K562 (cell line): Measurements from ENCODE around the gene SLC25A33. TPM values are rescaled to one million over a fixed set of nuclear protein-coding genes. Genes with fewer than 3 reads are reported as not detected.

Source experiments
- ATAC-seq: fragments of 200-7000 bp; cut with Tn5 transposase; 3 replicates; pipeline ENCODE4 v1.9.1; 2020; ENCODE audit warnings: moderate library complexity
- BruUV-seq: library from RNA; stranded (reverse); fragments of 400-500 nt; replicated peaks from 2 replicates; lab custom pipeline; 2021; lab: Mats Ljungman, UMichigan
- CTCF ChIA-PET: fragments of 300-600 bp; formaldehyde crosslinking; extraction: SDS; loops from one replicate; lab custom pipeline; 2021; ENCODE audit warnings: low intra/inter-chr PET ratio; lab: Yijun Ruan, JAX
- POLR2A ChIA-PET: fragments of 300-600, 350-650 bp; sonication (Branson Sonifier 250); formaldehyde crosslinking; extraction: SDS; loops from one replicate; lab custom pipeline; 2021; ENCODE audit warnings: antibody characterized with exemption, inconsistent platforms; lab: Yijun Ruan, JAX
- DNase-seq, 4 experiments: peaks; one replicate each; pipeline versions ENCODE4 v3.0.0 to v3.0.0-alpha.2; 2011 to 2018; ENCODE audit warnings: low spot score in 3 of 4, mixed read lengths in 3 of 4; ENCODE audit errors: extremely low read depth in 1 of 4
- FAIRE-seq: peaks from 2 replicates; lab custom pipeline; 2011; peaks lifted over from hg19 to GRCh38; lab: Jason Lieb, UNC
- H2AFZ ChIP-seq: 2 replicates; pipeline ENCODE4 v1.6.0; 2011; ENCODE audit warnings: low read depth, low read length, control low read depth, inconsistent platforms
- H3K27ac ChIP-seq: fragments of 200-600 bp; 3 replicates; pipeline ENCODE4 v1.8.0; 2011; ENCODE audit warnings: low read depth, mild to moderate bottlenecking, control low read depth, inconsistent platforms, low read length, moderate library complexity, mixed read lengths; ENCODE audit errors: extremely low read depth
- H3K27me3 ChIP-seq, 2 experiments: fragments of 300-600 bp in 1 of 2; 2 replicates in 1 of 2; 3 replicates in 1 of 2; pipeline versions ENCODE4 v1.6.0 to v1.8.0; 2011; ENCODE audit warnings: inconsistent platforms in 2 of 2, low read length in 2 of 2, mild to moderate bottlenecking in 1 of 2, mixed read lengths in 1 of 2, moderate library complexity in 1 of 2; ENCODE audit not compliant: control insufficient read depth in 2 of 2, insufficient read depth in 2 of 2
- H3K36me3 ChIP-seq: fragments of 300-600 bp; 3 replicates; pipeline ENCODE4 v1.8.0; 2011; ENCODE audit warnings: mild to moderate bottlenecking, low read length, inconsistent platforms; ENCODE audit not compliant: control insufficient read depth, insufficient read depth
- H3K4me1 ChIP-seq, 2 experiments: fragments of 200-600 bp in 1 of 2; replicated peaks in 1 of 2; 2 replicates in 1 of 2; 3 replicates in 1 of 2; pipeline versions ENCODE4 v1.5.1 to v1.8.0; 2011; ENCODE audit warnings: inconsistent platforms in 2 of 2, low read length in 2 of 2, mild to moderate bottlenecking in 1 of 2, mixed read lengths in 1 of 2, moderate library complexity in 1 of 2; ENCODE audit not compliant: control insufficient read depth in 2 of 2, insufficient read depth in 2 of 2
- H3K4me2 ChIP-seq: 2 replicates; pipeline ENCODE4 v1.6.1; 2011; ENCODE audit warnings: low read length, control low read depth, inconsistent platforms, mixed read lengths; ENCODE audit not compliant: insufficient read depth
- H3K4me3 ChIP-seq: fragments of 200-600 bp; sonication (generic), shearing (Covaris generic); 2 replicates; pipeline ENCODE4 v1.5.1; 2016; ENCODE audit warnings: control low read depth, inconsistent platforms
- H3K79me2 ChIP-seq: fragments of 200-600 bp; 3 replicates; pipeline ENCODE4 v1.8.0; 2011; ENCODE audit warnings: low read length, inconsistent platforms; ENCODE audit not compliant: control insufficient read depth, insufficient read depth
- H3K9ac ChIP-seq, 2 experiments: 2 replicates each; pipeline versions ENCODE4 v1.6.0 to v1.6.1; 2011; ENCODE audit warnings: low read depth in 2 of 2, low read length in 2 of 2, control low read depth in 1 of 2, inconsistent platforms in 1 of 2, mild to moderate bottlenecking in 1 of 2, mixed read lengths in 1 of 2; ENCODE audit not compliant: insufficient read depth in 1 of 2
- H3K9me1 ChIP-seq: one replicate; pipeline ENCODE4 v1.6.0; 2011; ENCODE audit warnings: inconsistent platforms, mild to moderate bottlenecking, low read length, moderate library complexity; ENCODE audit not compliant: control insufficient read depth, insufficient read depth
- H3K9me3 ChIP-seq: replicated peaks from 2 replicates; pipeline ENCODE4 v1.5.1; 2011; ENCODE audit warnings: low read depth, low read length, inconsistent platforms; ENCODE audit not compliant: control insufficient read depth, insufficient read depth
- H4K20me1 ChIP-seq: replicated peaks from 2 replicates; pipeline ENCODE4 v1.6.1; 2011; ENCODE audit warnings: low read length, inconsistent platforms, mixed read lengths; ENCODE audit not compliant: control insufficient read depth, insufficient read depth
- FOXP1 ChIP-seq: sonication (generic); formaldehyde crosslinking; IDR thresholded peaks from 2 replicates; pipeline ENCODE4 v1.8.0; 2022; ENCODE audit warnings: mild to moderate bottlenecking, missing genetic modification reagents
- JUND ChIP-seq, 2 experiments: IDR thresholded peaks; 2 replicates in 1 of 2; 3 replicates in 1 of 2; pipeline ENCODE4 v1.6.1; 2011; ENCODE audit warnings: borderline replicate concordance in 2 of 2, low read depth in 2 of 2, low read length in 2 of 2, improper control_type of control experiment in 1 of 2, missing biosample characterization in 1 of 2, missing genetic modification characterization in 1 of 2, missing genetic modification reagents in 1 of 2
- SIN3B ChIP-seq: fragments of 450-650 bp; IDR thresholded peaks from 2 replicates; pipeline ENCODE4 v1.6.1; 2017; ENCODE audit warnings: low read depth, mild to moderate bottlenecking, moderate library complexity
- SMAD2 ChIP-seq: fragments of 150-350 bp; IDR thresholded peaks from 2 replicates; pipeline ENCODE4 v1.6.1; 2014; ENCODE audit warnings: low read depth, mild to moderate bottlenecking, low read length
- ZNF274 ChIP-seq: IDR thresholded peaks from 2 replicates; pipeline ENCODE4 v1.6.1; 2011; ENCODE audit warnings: low read depth, mild to moderate bottlenecking, low read length, moderate library complexity, borderline replicate concordance
- ZNF347 ChIP-seq: fragments of 450-650 bp; formaldehyde crosslinking; IDR thresholded peaks from 2 replicates; pipeline ENCODE4 v1.4.0; 2020; ENCODE audit warnings: low read depth, mild to moderate bottlenecking, moderate library complexity
- ZNF592 ChIP-seq: fragments of 450-650 bp; IDR thresholded peaks from 2 replicates; pipeline ENCODE4 v1.6.1; 2017; ENCODE audit warnings: antibody characterized with exemption, mild to moderate bottlenecking
- WGBS: fragments of 100-300 bp; shearing (Covaris generic); methylation state at CpG from one replicate; pipeline ENCODE4 v1.1.6; 2016; ENCODE audit warnings: low coverage, mixed read lengths; ENCODE audit not compliant: insufficient coverage; ENCODE audit errors: missing lambda C conversion rate; 5-methylcytosine and 5-hydroxymethylcytosine counted together
- in situ Hi-C: fragments of 300-500 bp; cut with MboI; formaldehyde crosslinking; loops from 4 replicates; pipeline ENCODE4 v1.15.0; 2018; ENCODE audit warnings: inconsistent platforms, mixed read lengths
- intact Hi-C: fragments of 100-400 bp; cut with micrococcal nuclease; formaldehyde crosslinking; loops from 2 replicates; pipeline ENCODE4 v1.14.2; 2022
- polyA plus RNA-seq, 8 experiments: library from polyadenylated mRNA; depleted of rRNA in 4 of 8; stranded (reverse) in 5 of 8; unstranded in 3 of 8; fragments of >200 nt; fragmentation: Nextera tagmentation in 2 of 8; fragmentation: Illumina TruSeq in 1 of 8; extraction: Ambion mirVana in 2 of 8; extraction: Trizol in 1 of 8; gene quantifications; 2 replicates each; pipeline versions ENCODE4 v1.2.1 to v1.2.3, GENCODE V29; 2011 to 2014; ENCODE audit warnings: inconsistent platforms in 1 of 8, missing spikeins in 1 of 8
- total RNA-seq, 7 experiments: library from RNA; depleted of rRNA in 6 of 7; stranded (reverse); fragments of >200 nt in 6 of 7; fragmentation: Illumina TruSeq in 2 of 7; extraction: Trizol in 2 of 7; gene quantifications; 2 replicates each; pipeline versions ENCODE4 v1.2.1 to v1.2.3, GENCODE V29; 2011 to 2021; ENCODE audit warnings: low replicate concordance in 1 of 7
- TF ChIP-seq, protein P1 (sequence below): fragments of 250-450 bp; sonication (Bioruptor Pico); IDR thresholded peaks from 2 replicates; pipeline ENCODE4 v1.5.0; 2022; ENCODE audit warnings: mild to moderate bottlenecking
- TF ChIP-seq, protein P2 (sequence below), 2 experiments: fragments of 450-650 bp; IDR thresholded peaks; 2 replicates each; pipeline ENCODE4 v1.6.1; 2016
- TF ChIP-seq, protein P3 (sequence below): fragments of 450-650 bp; IDR thresholded peaks from 2 replicates; pipeline ENCODE4 v1.6.1; 2016; ENCODE audit warnings: antibody characterized with exemption

Gene SLC25A33
- total and polyA plus RNA-seq, 9 of the 15 experiments (the other 6 are each of a cell fraction or from before 2014, with no cell fraction given) = 3.2 to 23.5 (median 17.5) TPM

- H3K4me3 ChIP-seq = no peak overlapping the region
- DNase-seq (peak in 1 of 4 experiments; percentile 36), FAIRE-seq (no peak), ATAC-seq (no peak)
- H3K9me1 ChIP-seq = no peaks in the 10 kb centered on the region
- H3K9me3 ChIP-seq = no peaks in the 10 kb centered on the region
- BruUV-seq = no TSS peak
- H3K27me3 ChIP-seq = no peaks in the 10 kb centered on the region
- CTCF ChIA-PET = no interaction called here
- H4K20me1 ChIP-seq = 0 out of 2 replicates have a peak, but pooled peaks cover 5% of the 10 kb centered on the region
- peak overlapping the region; percentile 62 for H3K4me2 ChIP-seq
- H2AFZ ChIP-seq = peak overlapping the region; percentile 99
- H3K9ac ChIP-seq = peak overlapping the region; percentile 51 to 81; a peak in 3 of 4 replicates
- peaks cover 9% of the 10 kb centered on the region; the same call in 2 of the 3 replicates for H3K36me3 ChIP-seq
- H3K4me1 ChIP-seq = peaks cover 23 to 32% of the 10 kb centered on the region in 2 experiments
- peak overlapping the region; percentile 81 for H3K27ac ChIP-seq
- in situ Hi-C loops (no loop called here), intact Hi-C loops (no loop called here)
- peaks cover 38% of the 10 kb centered on the region for H3K79me2 ChIP-seq
- 57% methylated on average over 7 of the region's 7 CpGs for WGBS
- POLR2A ChIA-PET = interaction anchor here (0.5 to 2.2 kb wide), 7 partner anchors 9 to 714 kb away, joined by 3 to 12 read pairs (median 4); no protein-coding TSS in a partner anchor
- TF ChIP-seq, protein P1, sequence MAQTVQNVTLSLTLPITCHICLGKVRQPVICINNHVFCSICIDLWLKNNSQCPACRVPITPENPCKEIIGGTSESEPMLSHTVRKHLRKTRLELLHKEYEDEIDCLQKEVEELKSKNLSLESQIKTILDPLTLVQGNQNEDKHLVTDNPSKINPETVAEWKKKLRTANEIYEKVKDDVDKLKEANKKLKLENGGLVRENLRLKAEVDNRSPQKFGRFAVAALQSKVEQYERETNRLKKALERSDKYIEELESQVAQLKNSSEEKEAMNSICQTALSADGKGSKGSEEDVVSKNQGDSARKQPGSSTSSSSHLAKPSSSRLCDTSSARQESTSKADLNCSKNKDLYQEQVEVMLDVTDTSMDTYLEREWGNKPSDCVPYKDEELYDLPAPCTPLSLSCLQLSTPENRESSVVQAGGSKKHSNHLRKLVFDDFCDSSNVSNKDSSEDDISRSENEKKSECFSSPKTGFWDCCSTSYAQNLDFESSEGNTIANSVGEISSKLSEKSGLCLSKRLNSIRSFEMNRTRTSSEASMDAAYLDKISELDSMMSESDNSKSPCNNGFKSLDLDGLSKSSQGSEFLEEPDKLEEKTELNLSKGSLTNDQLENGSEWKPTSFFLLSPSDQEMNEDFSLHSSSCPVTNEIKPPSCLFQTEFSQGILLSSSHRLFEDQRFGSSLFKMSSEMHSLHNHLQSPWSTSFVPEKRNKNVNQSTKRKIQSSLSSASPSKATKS (CRISPR knock-in tag) = no peak
- no peak for TF ChIP-seq SMAD2
- TF ChIP-seq SIN3B = no peak
- 0 out of 2 replicates have a peak, but pooled peaks have one; percentile 39 for TF ChIP-seq FOXP1 (CRISPR knock-in tag)
- TF ChIP-seq, protein P2, sequence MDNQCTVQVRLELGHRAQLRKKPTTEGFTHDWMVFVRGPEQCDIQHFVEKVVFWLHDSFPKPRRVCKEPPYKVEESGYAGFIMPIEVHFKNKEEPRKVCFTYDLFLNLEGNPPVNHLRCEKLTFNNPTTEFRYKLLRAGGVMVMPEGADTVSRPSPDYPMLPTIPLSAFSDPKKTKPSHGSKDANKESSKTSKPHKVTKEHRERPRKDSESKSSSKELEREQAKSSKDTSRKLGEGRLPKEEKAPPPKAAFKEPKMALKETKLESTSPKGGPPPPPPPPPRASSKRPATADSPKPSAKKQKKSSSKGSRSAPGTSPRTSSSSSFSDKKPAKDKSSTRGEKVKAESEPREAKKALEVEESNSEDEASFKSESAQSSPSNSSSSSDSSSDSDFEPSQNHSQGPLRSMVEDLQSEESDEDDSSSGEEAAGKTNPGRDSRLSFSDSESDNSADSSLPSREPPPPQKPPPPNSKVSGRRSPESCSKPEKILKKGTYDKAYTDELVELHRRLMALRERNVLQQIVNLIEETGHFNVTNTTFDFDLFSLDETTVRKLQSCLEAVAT (IDR thresholded peaks at IDR 0.05) = 0 out of 4 replicates have a peak, but pooled peaks of 1 of the 2 experiments have one; percentile 9
- TF ChIP-seq, protein P3, sequence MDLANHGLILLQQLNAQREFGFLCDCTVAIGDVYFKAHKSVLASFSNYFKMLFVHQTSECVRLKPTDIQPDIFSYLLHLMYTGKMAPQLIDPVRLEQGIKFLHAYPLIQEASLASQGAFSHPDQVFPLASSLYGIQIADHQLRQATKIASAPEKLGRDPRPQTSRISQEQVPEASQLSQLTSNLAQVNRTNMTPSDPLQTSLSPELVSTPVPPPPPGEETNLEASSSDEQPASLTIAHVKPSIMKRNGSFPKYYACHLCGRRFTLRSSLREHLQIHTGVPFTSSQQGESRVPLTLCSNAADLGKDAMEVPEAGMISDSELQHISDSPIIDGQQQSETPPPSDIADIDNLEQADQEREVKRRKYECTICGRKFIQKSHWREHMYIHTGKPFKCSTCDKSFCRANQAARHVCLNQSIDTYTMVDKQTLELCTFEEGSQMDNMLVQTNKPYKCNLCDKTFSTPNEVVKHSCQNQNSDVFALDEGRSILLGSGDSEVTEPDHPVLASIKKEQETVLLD = peak; percentile 39; the same call in 1 of the 2 replicates
- TF ChIP-seq ZNF274 = no peak
- TF ChIP-seq ZNF347 (CRISPR knock-in tag) = no peak
- peak; percentile 33; the same call in 1 of the 2 replicates for TF ChIP-seq ZNF592
- TF ChIP-seq JUND (IDR thresholded peaks at IDR 0.05; ENCODE audit: borderline replicate concordance, low read depth, low read length) = no peak
- TF ChIP-seq JUND (tag; IDR thresholded peaks at IDR 0.05; ENCODE audit: borderline replicate concordance, low read depth, low read length) = no peak
Observed at GRCh38 chr1:9537863-9538668, 1.2 kb upstream of the SLC25A33 start.
